GM13976 (cell line): Measurements from ENCODE around the gene SYT9.

Experiments used
- DNase-seq: peaks from one replicate; pipeline ENCODE4 v3.0.0; 2012; ENCODE audit warnings: low spot score
- in situ Hi-C: fragments of 300-500 bp; cut with MboI; formaldehyde crosslinking; loops from one replicate; pipeline ENCODE4 v1.12.0; 2022; ENCODE audit warnings: low sequenced_read_pairs, mixed read lengths, inconsistent platforms; ENCODE audit not compliant: unreplicated experiment
- TF ChIP-seq, protein P1 (sequence below): IDR thresholded peaks from 2 replicates; pipeline ENCODE4 v1.5.1; 2012; ENCODE audit warnings: borderline replicate concordance, mild to moderate bottlenecking; ENCODE audit not compliant: insufficient read depth; ENCODE audit errors: extremely low read depth, missing control alignments, control extremely low read depth

The SYT9 gene

DNA sequence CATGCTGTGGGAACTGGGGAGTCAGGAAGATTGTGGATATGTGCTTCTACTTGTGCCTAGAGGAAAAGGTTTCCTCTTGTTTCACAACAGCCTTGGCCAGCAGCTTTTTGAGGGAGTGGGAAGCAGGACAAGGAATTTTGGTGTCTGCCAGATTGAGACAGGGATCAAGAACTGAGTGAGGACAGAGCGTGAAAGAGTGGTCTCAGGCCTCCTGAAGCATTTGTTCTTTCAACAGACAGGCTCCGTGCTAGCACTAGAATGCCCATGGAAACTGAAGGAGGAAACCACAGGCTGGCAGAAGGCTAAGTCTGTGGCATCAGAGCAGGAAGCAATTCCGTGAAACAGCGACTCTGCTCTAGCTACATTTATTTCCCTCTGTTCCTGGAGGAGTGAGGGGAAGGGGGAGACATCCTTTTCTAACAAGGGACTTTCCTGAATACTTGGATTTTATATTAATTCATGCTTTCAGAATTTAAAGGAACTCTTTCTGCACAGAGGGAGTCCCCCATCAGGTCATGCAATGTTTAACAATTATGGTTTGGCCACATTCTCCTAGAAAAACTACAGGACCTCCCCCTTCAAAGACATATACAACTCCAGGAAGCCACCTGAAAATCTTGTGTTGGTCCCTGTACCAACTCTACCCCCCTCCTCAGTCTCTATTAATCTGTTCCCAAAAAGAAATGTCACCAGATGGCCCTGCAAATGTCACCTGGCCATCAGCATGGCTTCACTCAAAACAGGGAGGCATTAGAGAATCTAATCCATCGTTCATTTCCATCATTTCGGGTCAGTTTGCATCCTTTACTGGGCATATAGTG lies 96.1 kb downstream of the SYT9 start:
- TF ChIP-seq, protein P1, sequence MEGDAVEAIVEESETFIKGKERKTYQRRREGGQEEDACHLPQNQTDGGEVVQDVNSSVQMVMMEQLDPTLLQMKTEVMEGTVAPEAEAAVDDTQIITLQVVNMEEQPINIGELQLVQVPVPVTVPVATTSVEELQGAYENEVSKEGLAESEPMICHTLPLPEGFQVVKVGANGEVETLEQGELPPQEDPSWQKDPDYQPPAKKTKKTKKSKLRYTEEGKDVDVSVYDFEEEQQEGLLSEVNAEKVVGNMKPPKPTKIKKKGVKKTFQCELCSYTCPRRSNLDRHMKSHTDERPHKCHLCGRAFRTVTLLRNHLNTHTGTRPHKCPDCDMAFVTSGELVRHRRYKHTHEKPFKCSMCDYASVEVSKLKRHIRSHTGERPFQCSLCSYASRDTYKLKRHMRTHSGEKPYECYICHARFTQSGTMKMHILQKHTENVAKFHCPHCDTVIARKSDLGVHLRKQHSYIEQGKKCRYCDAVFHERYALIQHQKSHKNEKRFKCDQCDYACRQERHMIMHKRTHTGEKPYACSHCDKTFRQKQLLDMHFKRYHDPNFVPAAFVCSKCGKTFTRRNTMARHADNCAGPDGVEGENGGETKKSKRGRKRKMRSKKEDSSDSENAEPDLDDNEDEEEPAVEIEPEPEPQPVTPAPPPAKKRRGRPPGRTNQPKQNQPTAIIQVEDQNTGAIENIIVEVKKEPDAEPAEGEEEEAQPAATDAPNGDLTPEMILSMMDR: no peak
- in situ Hi-C loops: no loop called here
- DNase-seq: no peak

GRCh38 chr11:7348432-7349304 lies 97.0 kb downstream of the SYT9 start:
- in situ Hi-C loops: no loop called here
- TF ChIP-seq, protein P1: no peak
- no peak for DNase-seq

- in situ Hi-C loops: loop anchor here (10.0 kb wide), 1 partner anchor 94 kb away; no protein-coding TSS in a partner anchor
- DNase-seq: no peak
- TF ChIP-seq, protein P1: no peak
These were observed 99.5 kb downstream of the SYT9 start for GRCh38 chr11:7351228-7351627.

GRCh38 chr11:7353100-7353499 lies 101.4 kb downstream of the SYT9 start:
- DNase-seq: peak; percentile 49
- in situ Hi-C loops: loop anchor here (10.0 kb wide), 1 partner anchor 92 kb away; no protein-coding TSS in a partner anchor
- TF ChIP-seq, protein P1: peak; percentile 50

GRCh38 chr11:7364660-7365059 lies 113.0 kb downstream of the SYT9 start:
- TF ChIP-seq, protein P1: no peak
- DNase-seq: no peak
- in situ Hi-C loops: no loop called here

- TF ChIP-seq, protein P1: no peak
- no peak for DNase-seq
- in situ Hi-C loops: no loop called here
These were observed 116.1 kb downstream of the SYT9 start for GRCh38 chr11:7367803-7368202.
